Gastroesophageal sphincter (tissue), 4 donors: ENCODE results near the gene IGSF9. TPM values are rescaled to one million over a fixed set of nuclear protein-coding genes. Genes with fewer than 3 reads are reported as not detected.

Experiments
- ATAC-seq: fragments of 150-250 bp; one replicate; pipeline ENCODE4 v1.9.1; 2016; ENCODE audit warnings: mild to moderate bottlenecking, moderate library complexity
- H3K27ac ChIP-seq, 4 donors: fragments of 200-600 bp; sonication (generic) in 3 of 4; 1 replicate in 3 of 4; 2 replicates in 1 of 4; pipeline ENCODE4 v1.5.1; 2016 to 2019
- H3K27me3 ChIP-seq: fragments of 200-600 bp; sonication (generic); one replicate; pipeline ENCODE4 v1.5.1; 2019
- H3K36me3 ChIP-seq, 2 donors: fragments of 200-600 bp; sonication (generic); one replicate each; pipeline ENCODE4 v1.5.1; 2019; ENCODE audit warnings: control low read depth in 1 of 2
- H3K4me1 ChIP-seq, 3 donors: fragments of 200-600 bp; sonication (generic); 1 replicate in 2 of 3; 2 replicates in 1 of 3; pipeline ENCODE4 v1.5.1; 2016 to 2019; ENCODE audit warnings: control low read depth in 2 of 3
- H3K4me3 ChIP-seq, 2 donors: fragments of 200-600 bp; sonication (generic); one replicate each; pipeline ENCODE4 v1.5.1; 2019; ENCODE audit warnings: mild to moderate bottlenecking in 1 of 2, moderate library complexity in 1 of 2
- H3K9me3 ChIP-seq, 3 donors: fragments of 200-600 bp; sonication (generic); one replicate each; pipeline ENCODE4 v1.5.1; 2017 to 2019; ENCODE audit warnings: control low read depth in 2 of 3
- CTCF ChIP-seq, 4 experiments: fragments of 200-600 bp in 2 of 4; fragments of 450-650 bp in 2 of 4; sonication (generic) in 1 of 4; IDR thresholded peaks; one replicate each; pipeline ENCODE4 v1.5.1; 2017 to 2019; ENCODE audit warnings: antibody characterized with exemption in 4 of 4, mild to moderate bottlenecking in 2 of 4, moderate library complexity in 2 of 4
- EP300 ChIP-seq: sonication (generic); formaldehyde crosslinking; IDR thresholded peaks from one replicate; pipeline ENCODE4 v1.6.1; 2017; ENCODE audit warnings: antibody characterized with exemption, mild to moderate bottlenecking
- POLR2A ChIP-seq, 2 donors: fragments of 450-650 bp; IDR thresholded peaks; one replicate each; pipeline ENCODE4 v1.6.1; 2017; ENCODE audit warnings: antibody characterized with exemption in 2 of 2, mild to moderate bottlenecking in 2 of 2, moderate library complexity in 1 of 2
- POLR2AphosphoS5 ChIP-seq: sonication (generic); formaldehyde crosslinking; IDR thresholded peaks from one replicate; pipeline ENCODE4 v1.6.1; 2017; ENCODE audit warnings: antibody characterized with exemption
- WGBS, 2 donors: methylation state at CpG; one replicate each; pipeline ENCODE4 v1.1.5; 2018; ENCODE audit warnings: low coverage in 1 of 2; 5-methylcytosine and 5-hydroxymethylcytosine counted together
- total RNA-seq, 4 donors: library from RNA; depleted of rRNA; stranded (reverse); fragments of >200 nt; gene quantifications; one replicate each; pipeline ENCODE4 v1.1.0, GENCODE V29; 2016

Gene IGSF9
- total RNA-seq, 4 donors from 2014 or later, result 0.35 to 0.62 TPM; not detected in 2

GRCh38 chr1:159986093-159986492 lies 40.7 kb upstream of the IGSF9 start:
- no peaks in the 10 kb centered on the region for H3K9me3 ChIP-seq
- ATAC-seq, result no peak
- H3K36me3 ChIP-seq, result no peaks in the 10 kb centered on the region
- H3K4me1 ChIP-seq, result no peaks in the 10 kb centered on the region
- peaks cover 13% of the 10 kb centered on the region for H3K27me3 ChIP-seq
- H3K4me3 ChIP-seq, result no peak overlapping the region
- no peak overlapping the region for H3K27ac ChIP-seq
- WGBS, 2 donors, result 68 to 83% methylated on average over 2 of the region's 2 CpGs
- TF ChIP-seq POLR2AphosphoS5 (no peak), CTCF (IDR thresholded peaks at IDR 0.05) (no peak), EP300 (no peak), POLR2A (IDR thresholded peaks at IDR 0.05) (no peak)

DNA sequence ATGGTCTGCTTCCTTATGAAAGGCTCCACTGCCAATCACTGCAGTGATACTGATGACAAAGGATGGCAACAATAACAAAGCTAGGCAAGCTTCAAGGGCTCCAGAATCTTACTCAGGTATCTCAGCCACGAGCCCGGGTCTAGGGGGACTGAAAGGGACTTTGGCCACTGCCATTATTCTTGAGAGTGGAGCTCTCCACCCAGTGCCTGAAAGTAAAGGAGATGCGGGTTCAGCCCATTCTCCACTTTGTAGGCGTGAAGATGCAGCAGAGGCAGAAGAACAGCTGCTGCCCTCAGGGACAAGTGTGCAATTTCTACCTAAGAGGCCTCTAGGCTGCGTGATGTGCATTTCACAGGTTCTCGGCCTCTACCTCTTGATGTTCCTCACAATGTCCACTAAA lies 40.1 kb upstream of the IGSF9 start:
- Histone ChIP-seq H3K27ac (no peak overlapping the region), H3K27me3 (peaks cover 13% of the 10 kb centered on the region), H3K4me3 (no peak overlapping the region), H3K4me1 (no peaks in the 10 kb centered on the region), H3K36me3 (no peaks in the 10 kb centered on the region), H3K9me3 (no peaks in the 10 kb centered on the region)
- WGBS, 2 donors, result 85% methylated on average over 2 of the region's 6 CpGs; no CpG with 5 or more reads in 1 of the 2 donors
- ATAC-seq, result no peak
- no peak for TF ChIP-seq POLR2AphosphoS5
- TF ChIP-seq EP300, result no peak
- no peak for TF ChIP-seq POLR2A (IDR thresholded peaks at IDR 0.05)
- no peak for TF ChIP-seq CTCF (IDR thresholded peaks at IDR 0.05)

DNA sequence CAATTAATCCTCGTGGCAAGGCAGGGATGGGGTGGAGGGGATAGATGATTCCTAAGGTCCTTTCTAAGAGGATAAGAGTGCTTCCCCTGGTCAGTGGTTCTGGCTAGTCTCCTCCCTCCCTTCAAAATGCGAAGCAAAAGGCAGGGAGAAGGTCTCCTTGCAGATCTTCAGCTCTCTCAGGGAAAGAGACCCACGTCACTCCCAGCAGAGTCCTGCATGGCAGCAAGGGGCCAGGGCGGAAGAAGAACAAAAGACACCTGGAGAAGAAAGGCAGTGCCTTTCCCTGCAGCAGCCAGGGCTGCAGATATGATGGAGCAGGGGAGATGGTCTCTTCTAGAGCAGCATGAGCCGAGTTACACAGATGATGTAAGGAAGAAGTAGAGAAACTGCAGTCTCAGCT lies 38.3 kb upstream of the IGSF9 start:
- WGBS, 2 donors, result 80 to 81% methylated on average over 2 to 5 of the region's 5 CpGs
- Histone ChIP-seq H3K4me3 (no peak overlapping the region), H3K9me3 (no peaks in the 10 kb centered on the region), H3K27me3 (peaks cover 7% of the 10 kb centered on the region), H3K27ac (no peak overlapping the region), H3K4me1 (peaks cover 0 to 12% (median 0%) of the 10 kb centered on the region in 3 donors), H3K36me3 (no peaks in the 10 kb centered on the region)
- no peak for TF ChIP-seq POLR2A (IDR thresholded peaks at IDR 0.05)
- no peak for TF ChIP-seq POLR2AphosphoS5
- ATAC-seq, result no peak

- Histone ChIP-seq H3K4me1 (peaks cover 0 to 12% (median 0%) of the 10 kb centered on the region in 3 donors), H3K9me3 (no peaks in the 10 kb centered on the region), H3K27me3 (peaks cover 3% of the 10 kb centered on the region), H3K4me3 (no peak overlapping the region), H3K36me3 (no peaks in the 10 kb centered on the region), H3K27ac (no peak overlapping the region)
- WGBS, 2 donors, result 82 to 84% methylated on average over 4 to 5 of the region's 6 CpGs
- ATAC-seq, result no peak
- TF ChIP-seq EP300 (no peak), POLR2AphosphoS5 (no peak), CTCF (IDR thresholded peaks at IDR 0.05) (no peak), POLR2A (IDR thresholded peaks at IDR 0.05) (no peak)
These were observed 36.9 kb upstream of the IGSF9 start for GRCh38 chr1:159982280-159982679.

- 93 to 100% methylated on average over 2 to 3 of the region's 6 CpGs for WGBS, 2 donors
- Histone ChIP-seq H3K36me3 (no peaks in the 10 kb centered on the region), H3K9me3 (no peaks in the 10 kb centered on the region), H3K27ac (no peak overlapping the region), H3K4me3 (no peak overlapping the region), H3K27me3 (no peaks in the 10 kb centered on the region), H3K4me1 (peaks cover 0 to 12% (median 0%) of the 10 kb centered on the region in 3 donors)
- ATAC-seq, result no peak
- TF ChIP-seq POLR2A (IDR thresholded peaks at IDR 0.05), result no peak
- TF ChIP-seq EP300, result no peak
- TF ChIP-seq POLR2AphosphoS5, result no peak
- no peak for TF ChIP-seq CTCF (IDR thresholded peaks at IDR 0.05)
These were observed 36.1 kb upstream of the IGSF9 start for GRCh38 chr1:159981351-159982055.
